PC-9 (cell line): ENCODE data around the gene PORCN. TPM values are rescaled to one million over a fixed set of nuclear protein-coding genes. Genes with fewer than 3 reads are reported as not detected.
"Not testable (repeated sequence)": the region's sequence is repeated elsewhere in the genome, so short reads cannot be mapped to it uniquely, and the experiment has no call there.

Experiments
- BruUV-seq: library from RNA; stranded (reverse); fragments of 400-500 nt; replicated peaks from 2 replicates; lab custom pipeline; 2021; lab: Mats Ljungman, UMichigan
- CTCF ChIA-PET: fragments of 300-600 bp; sonication (Branson Sonifier 250); formaldehyde crosslinking; loops from one replicate; lab custom pipeline; 2022; ENCODE audit warnings: antibody characterized with exemption; lab: Charles Lee
- POLR2A ChIA-PET: fragments of 300-600 bp; sonication (Branson Sonifier 250); formaldehyde crosslinking; loops from one replicate; lab custom pipeline; 2022; ENCODE audit warnings: antibody characterized with exemption; ENCODE audit not compliant: unreplicated experiment; lab: Charles Lee
- DNase-seq, 2 experiments: peaks; one replicate each; pipeline versions ENCODE4 v3.0.0 to v3.0.0-alpha.2; 2015 to 2022; ENCODE audit warnings: mixed read lengths in 1 of 2
- H2AFZ ChIP-seq: fragments of 200-600 bp; sonication (generic); 2 replicates; pipeline ENCODE4 v1.8.1; 2017; ENCODE audit warnings: antibody characterized with exemption
- H3F3A ChIP-seq: fragments of 200-600 bp; sonication (generic); 2 replicates; pipeline ENCODE4 v1.8.1; 2017; ENCODE audit warnings: antibody characterized with exemption, mild to moderate bottlenecking, low read depth; ENCODE audit not compliant: insufficient read depth
- H3K27ac ChIP-seq: fragments of 200-600 bp; sonication (generic); 2 replicates; pipeline ENCODE4 v1.6.1; 2016; ENCODE audit warnings: mixed run types
- H3K27me3 ChIP-seq: fragments of 200-600 bp; sonication (generic); 2 replicates; pipeline ENCODE4 v1.6.1; 2016; ENCODE audit warnings: low read depth, mixed run types; ENCODE audit not compliant: insufficient read depth
- H3K36me3 ChIP-seq: fragments of 200-600 bp; sonication (generic); 2 replicates; pipeline ENCODE4 v1.6.1; 2016; ENCODE audit warnings: low read depth, mixed run types
- H3K4me1 ChIP-seq: fragments of 200-600 bp; sonication (generic); replicated peaks from 2 replicates; pipeline ENCODE4 v1.6.1; 2016; ENCODE audit warnings: mixed run types; ENCODE audit not compliant: insufficient read depth
- H3K4me2 ChIP-seq: fragments of 200-600 bp; sonication (generic); 2 replicates; pipeline ENCODE4 v1.6.1; 2017; ENCODE audit warnings: mixed run types
- H3K4me3 ChIP-seq: fragments of 200-600 bp; sonication (generic); 2 replicates; pipeline ENCODE4 v1.6.1; 2016; ENCODE audit warnings: mixed run types
- H3K79me2 ChIP-seq: fragments of 200-600 bp; sonication (generic); 2 replicates; pipeline ENCODE4 v1.6.1; 2017; ENCODE audit warnings: low read depth, mixed run types
- H3K9me2 ChIP-seq: fragments of 200-600 bp; sonication (generic); 2 replicates; pipeline ENCODE4 v1.8.1; 2017; ENCODE audit warnings: mild to moderate bottlenecking; ENCODE audit not compliant: insufficient read depth
- H3K9me3 ChIP-seq: fragments of 200-600 bp; sonication (generic); 2 replicates; pipeline ENCODE4 v1.8.1; 2016; ENCODE audit warnings: low read depth; ENCODE audit not compliant: insufficient read depth
- H4K20me1 ChIP-seq: fragments of 200-600 bp; sonication (generic); 2 replicates; pipeline ENCODE4 v1.8.1; 2017; ENCODE audit not compliant: insufficient read depth
- EZH2 ChIP-seq: fragments of 200-600 bp; sonication (generic); IDR thresholded peaks from 2 replicates; pipeline ENCODE4 v1.8.0; 2017; ENCODE audit warnings: antibody characterized with exemption, low read depth
- intact Hi-C: fragments of 100-400 bp; cut with micrococcal nuclease; formaldehyde crosslinking; loops from one replicate; pipeline ENCODE4 v1.10.0; 2022; ENCODE audit not compliant: unreplicated experiment
- total RNA-seq: library from RNA; stranded (reverse); gene quantifications from 2 replicates; pipeline ENCODE4 v1.2.3, GENCODE V29; 2021
- TF ChIP-seq, protein P1 (sequence below): fragments of 200-600 bp; sonication (generic); conservative IDR thresholded peaks from 2 replicates; pipeline ENCODE4 v1.6.1; 2017; ENCODE audit warnings: mixed run types, antibody characterized with exemption, mild to moderate bottlenecking, moderate library complexity

PORCN gene
- total RNA-seq, 1 experiment from 2014 or later, result 11.9 TPM

DNA sequence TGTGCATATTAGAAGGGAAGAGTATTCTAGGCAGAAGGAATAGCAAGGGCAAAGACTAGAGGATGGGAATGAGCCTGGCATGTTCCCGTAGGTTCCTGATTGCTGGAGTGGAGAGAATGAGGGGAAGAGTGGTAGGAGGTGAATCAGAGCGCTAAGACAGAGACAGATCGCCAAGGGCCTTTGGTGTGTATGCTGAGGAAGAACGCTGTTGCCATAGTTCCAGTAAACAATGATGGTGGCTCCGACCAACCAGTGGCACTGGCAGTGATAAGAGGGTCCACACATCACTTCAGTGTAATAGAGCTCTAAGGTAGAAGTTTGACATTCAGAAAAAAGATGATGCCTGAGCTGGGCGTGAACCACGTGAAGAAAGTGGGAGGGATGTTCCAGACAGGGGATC is 31.7 kb downstream of the PORCN start:
- DNase-seq, result no peak
- Histone ChIP-seq H3K27me3 (no peaks in the 10 kb centered on the region), H3K36me3 (no peaks in the 10 kb centered on the region), H3K9me3 (no peaks in the 10 kb centered on the region), H3K9me2 (no peaks in the 10 kb centered on the region), H3K4me1 (no peaks in the 10 kb centered on the region), H2AFZ (no peak overlapping the region), H4K20me1 (no peaks in the 10 kb centered on the region), H3K79me2 (0 out of 2 replicates have a peak, but pooled peaks cover 7% of the 10 kb centered on the region), H3K4me2 (peak overlapping the region; percentile 71), H3K27ac (no peak overlapping the region), H3K4me3 (peak overlapping the region; percentile 54; the same call in 1 of the 2 replicates), H3F3A (no peaks in the 10 kb centered on the region)
- BruUV-seq, result no TSS peak
- ChIA-PET CTCF (no interaction called here), POLR2A (no interaction called here)
- intact Hi-C loops, result no loop called here
- TF ChIP-seq, protein P1, sequence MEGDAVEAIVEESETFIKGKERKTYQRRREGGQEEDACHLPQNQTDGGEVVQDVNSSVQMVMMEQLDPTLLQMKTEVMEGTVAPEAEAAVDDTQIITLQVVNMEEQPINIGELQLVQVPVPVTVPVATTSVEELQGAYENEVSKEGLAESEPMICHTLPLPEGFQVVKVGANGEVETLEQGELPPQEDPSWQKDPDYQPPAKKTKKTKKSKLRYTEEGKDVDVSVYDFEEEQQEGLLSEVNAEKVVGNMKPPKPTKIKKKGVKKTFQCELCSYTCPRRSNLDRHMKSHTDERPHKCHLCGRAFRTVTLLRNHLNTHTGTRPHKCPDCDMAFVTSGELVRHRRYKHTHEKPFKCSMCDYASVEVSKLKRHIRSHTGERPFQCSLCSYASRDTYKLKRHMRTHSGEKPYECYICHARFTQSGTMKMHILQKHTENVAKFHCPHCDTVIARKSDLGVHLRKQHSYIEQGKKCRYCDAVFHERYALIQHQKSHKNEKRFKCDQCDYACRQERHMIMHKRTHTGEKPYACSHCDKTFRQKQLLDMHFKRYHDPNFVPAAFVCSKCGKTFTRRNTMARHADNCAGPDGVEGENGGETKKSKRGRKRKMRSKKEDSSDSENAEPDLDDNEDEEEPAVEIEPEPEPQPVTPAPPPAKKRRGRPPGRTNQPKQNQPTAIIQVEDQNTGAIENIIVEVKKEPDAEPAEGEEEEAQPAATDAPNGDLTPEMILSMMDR, result no peak
- no peak for TF ChIP-seq EZH2

DNA sequence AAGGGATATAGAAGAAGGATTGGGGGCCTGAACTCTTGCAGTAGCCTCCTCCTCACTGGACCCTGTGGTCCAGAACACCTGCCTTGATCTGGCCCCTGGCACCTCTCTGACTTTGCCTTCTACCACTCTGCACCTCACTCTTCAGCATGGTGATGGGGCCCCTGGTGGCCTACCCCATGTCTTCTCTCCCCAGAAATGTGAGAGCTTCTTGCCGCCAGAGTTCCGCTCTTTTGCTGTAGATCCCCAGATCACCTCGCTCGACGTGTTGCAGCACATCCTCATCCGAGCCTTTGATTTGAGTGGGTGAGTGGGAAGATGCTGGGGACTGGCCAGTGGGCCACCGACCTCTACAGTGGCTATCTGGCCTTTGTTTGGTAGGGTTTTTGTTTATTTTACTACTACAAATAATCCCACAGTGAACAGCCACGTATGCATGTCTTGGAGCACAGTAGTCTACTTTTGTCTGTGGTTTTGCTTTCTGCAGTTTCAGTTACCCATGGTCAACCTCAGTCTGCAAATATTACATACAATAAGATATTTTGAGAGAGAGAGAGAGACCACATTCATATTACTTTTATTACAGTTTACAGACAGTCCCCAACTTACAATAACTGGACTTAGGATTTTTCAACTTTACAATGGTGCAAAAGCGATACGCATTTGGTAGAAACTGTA is 32.5 kb downstream of the PORCN start:
- Histone ChIP-seq H3K9me3 (no peaks in the 10 kb centered on the region), H3K27me3 (no peaks in the 10 kb centered on the region), H2AFZ (no peak overlapping the region), H4K20me1 (no peaks in the 10 kb centered on the region), H3K79me2 (0 out of 2 replicates have a peak, but pooled peaks cover 7% of the 10 kb centered on the region), H3K4me1 (no peaks in the 10 kb centered on the region), H3K4me3 (no peak overlapping the region), H3K9me2 (no peaks in the 10 kb centered on the region), H3K36me3 (no peaks in the 10 kb centered on the region), H3K4me2 (no peak overlapping the region), H3K27ac (no peak overlapping the region), H3F3A (no peaks in the 10 kb centered on the region)
- POLR2A ChIA-PET, result no interaction called here
- CTCF ChIA-PET, result no interaction called here
- TSS peak; percentile 27 for BruUV-seq
- no peak for DNase-seq
- intact Hi-C loops, result no loop called here
- TF ChIP-seq, protein P1, result no peak
- no peak for TF ChIP-seq EZH2

DNA sequence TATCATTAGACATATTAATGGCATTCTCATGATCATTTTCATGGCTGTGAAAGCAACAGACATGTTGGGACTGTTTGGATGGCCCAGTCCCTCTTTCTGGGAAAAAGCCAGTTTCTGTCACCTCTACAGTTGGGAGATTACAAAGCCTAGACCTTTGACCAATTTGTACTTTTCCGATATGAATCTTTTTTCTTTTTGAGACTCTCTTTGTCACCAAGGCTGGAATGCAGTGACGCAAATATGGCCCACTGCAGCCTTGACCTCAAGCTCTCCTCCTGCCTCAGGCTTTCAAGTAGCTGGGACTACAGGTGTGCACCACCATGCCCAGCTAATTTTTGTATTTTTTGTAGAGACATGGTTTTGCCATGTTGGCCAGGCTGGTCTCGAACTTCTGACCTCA is 40.1 kb downstream of the PORCN start:
- no peaks in the 10 kb centered on the region for H3K36me3 ChIP-seq
- H3K79me2 ChIP-seq, result no peaks in the 10 kb centered on the region
- no peak overlapping the region for H2AFZ ChIP-seq
- CTCF ChIA-PET, result no interaction called here
- H3F3A ChIP-seq, result no peaks in the 10 kb centered on the region
- H3K27me3 ChIP-seq, result no peaks in the 10 kb centered on the region
- POLR2A ChIA-PET, result no interaction called here
- H3K4me2 ChIP-seq, result no peak overlapping the region
- no peak for TF ChIP-seq EZH2
- TF ChIP-seq, protein P1, result no peak
- no peak overlapping the region for H3K4me3 ChIP-seq
- BruUV-seq, result no TSS peak
- no peaks in the 10 kb centered on the region for H3K9me3 ChIP-seq
- no peak overlapping the region for H3K27ac ChIP-seq
- no peak for DNase-seq
- no peaks in the 10 kb centered on the region for H4K20me1 ChIP-seq
- intact Hi-C loops, result no loop called here
- H3K4me1 ChIP-seq, result no peaks in the 10 kb centered on the region
- no peaks in the 10 kb centered on the region for H3K9me2 ChIP-seq

DNA sequence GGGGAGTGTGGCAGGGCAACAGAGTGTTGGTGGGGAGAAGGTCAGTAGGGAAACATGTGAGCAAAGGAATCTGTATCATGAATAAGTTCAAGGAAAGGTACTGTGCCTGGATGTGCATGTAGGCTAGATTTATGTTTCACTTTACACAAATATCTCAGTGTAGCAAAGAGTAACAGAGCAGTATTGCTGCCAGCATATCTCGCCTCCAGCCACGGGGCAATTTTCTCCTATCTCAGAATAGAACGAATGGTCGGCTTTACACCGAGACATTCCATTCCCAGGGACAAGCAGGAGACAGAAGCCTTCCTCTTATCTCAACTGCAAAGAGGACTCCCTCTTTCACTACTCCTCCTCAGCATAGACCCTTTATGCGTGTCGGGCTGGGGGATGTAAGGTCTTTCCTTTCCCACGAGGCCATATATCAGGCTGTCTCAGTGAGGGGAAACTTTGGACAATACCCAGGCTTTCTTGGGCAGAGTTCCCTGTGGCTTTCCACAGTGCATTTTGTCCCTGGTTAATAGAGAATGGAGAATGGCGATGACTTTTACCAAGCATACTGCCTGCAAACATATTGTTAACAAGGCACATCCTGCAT is 47.0 kb downstream of the PORCN start:
- H3K27me3 ChIP-seq, H2AFZ ChIP-seq, H3K9me2 ChIP-seq, H3K4me2 ChIP-seq, intact Hi-C loops, BruUV-seq, H4K20me1 ChIP-seq, H3K4me3 ChIP-seq, H3K4me1 ChIP-seq, DNase-seq, H3F3A ChIP-seq, H3K27ac ChIP-seq, H3K79me2 ChIP-seq, CTCF ChIA-PET, POLR2A ChIA-PET, H3K9me3 ChIP-seq, H3K36me3 ChIP-seq: not testable (repeated sequence)
